ENCODE measurements around the gene NFIC. TPM values are rescaled to one million over a fixed set of nuclear protein-coding genes. Genes with fewer than 3 reads are reported as not detected.

Gene NFIC
- polyA plus RNA-seq, 1 of the 3 experiments (the other 2 are of a cell fraction): 7.2 TPM

GRCh38 chr19:3441089-3441985, 75.0 kb downstream of the NFIC start:
- ChIA-PET POLR2A (interaction anchor here (1.0 to 1.2 kb wide), 3 partner anchors 12 to 105 kb away, joined by 3 to 4 read pairs (median 3); no protein-coding TSS in a partner anchor), CTCF (interaction anchor here (1.1 to 4.8 kb wide), 9 partner anchors 10 to 114 kb away, joined by 3 to 31 read pairs (median 5); no protein-coding TSS in a partner anchor)
- peak; percentile 59 for TF ChIP-seq CHD2 (IDR thresholded peaks at IDR 0.05; ENCODE audit: low read length, partially characterized antibody)
- TF ChIP-seq EP300 (IDR thresholded peaks at IDR 0.05; ENCODE audit: borderline replicate concordance in 1 of 2, low read depth in 1 of 2, low read length in 1 of 2): peak in 1 of 2 experiments; percentile 81; a peak in 2 of 4 replicates
- TF ChIP-seq GATA2 (CRISPR knock-in tag; IDR thresholded peaks at IDR 0.05): 0 out of 2 replicates have a peak, but pooled peaks have one; percentile 22
- TF ChIP-seq FOXJ3 (CRISPR knock-in tag; IDR thresholded peaks at IDR 0.05): 0 out of 2 replicates have a peak, but pooled peaks have one; percentile 62
- no peak for TF ChIP-seq TCF12 (IDR thresholded peaks at IDR 0.05)
- no peak for TF ChIP-seq TAF1 (IDR thresholded peaks at IDR 0.05; ENCODE audit: borderline replicate concordance, low read depth, low read length)
- no peak for TF ChIP-seq NFIC (IDR thresholded peaks at IDR 0.05; ENCODE audit: borderline replicate concordance)
- peak; percentile 33; the same call in 1 of the 2 replicates for TF ChIP-seq RCOR1 (IDR thresholded peaks at IDR 0.05; ENCODE audit: low read length)
- no peak for TF ChIP-seq MEF2A (IDR thresholded peaks at IDR 0.05; ENCODE audit: borderline replicate concordance, low read depth)
- TF ChIP-seq, protein P1, sequence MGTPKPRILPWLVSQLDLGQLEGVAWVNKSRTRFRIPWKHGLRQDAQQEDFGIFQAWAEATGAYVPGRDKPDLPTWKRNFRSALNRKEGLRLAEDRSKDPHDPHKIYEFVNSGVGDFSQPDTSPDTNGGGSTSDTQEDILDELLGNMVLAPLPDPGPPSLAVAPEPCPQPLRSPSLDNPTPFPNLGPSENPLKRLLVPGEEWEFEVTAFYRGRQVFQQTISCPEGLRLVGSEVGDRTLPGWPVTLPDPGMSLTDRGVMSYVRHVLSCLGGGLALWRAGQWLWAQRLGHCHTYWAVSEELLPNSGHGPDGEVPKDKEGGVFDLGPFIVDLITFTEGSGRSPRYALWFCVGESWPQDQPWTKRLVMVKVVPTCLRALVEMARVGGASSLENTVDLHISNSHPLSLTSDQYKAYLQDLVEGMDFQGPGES (IDR thresholded peaks at IDR 0.05; ENCODE audit: low read depth, low read length): no peak
- no peak for TF ChIP-seq RFX5 (IDR thresholded peaks at IDR 0.05; ENCODE audit: low read length)
- TF ChIP-seq GABPA (IDR thresholded peaks at IDR 0.05; ENCODE audit: low read depth): no peak
- TF ChIP-seq MAX (IDR thresholded peaks at IDR 0.05; ENCODE audit: low read depth): no peak
- no peak for TF ChIP-seq TEAD4 (IDR thresholded peaks at IDR 0.05; ENCODE audit: borderline replicate concordance, insufficient read depth)
- no peak for TF ChIP-seq CTCF (IDR thresholded peaks at IDR 0.05)
- TF ChIP-seq, protein P2, sequence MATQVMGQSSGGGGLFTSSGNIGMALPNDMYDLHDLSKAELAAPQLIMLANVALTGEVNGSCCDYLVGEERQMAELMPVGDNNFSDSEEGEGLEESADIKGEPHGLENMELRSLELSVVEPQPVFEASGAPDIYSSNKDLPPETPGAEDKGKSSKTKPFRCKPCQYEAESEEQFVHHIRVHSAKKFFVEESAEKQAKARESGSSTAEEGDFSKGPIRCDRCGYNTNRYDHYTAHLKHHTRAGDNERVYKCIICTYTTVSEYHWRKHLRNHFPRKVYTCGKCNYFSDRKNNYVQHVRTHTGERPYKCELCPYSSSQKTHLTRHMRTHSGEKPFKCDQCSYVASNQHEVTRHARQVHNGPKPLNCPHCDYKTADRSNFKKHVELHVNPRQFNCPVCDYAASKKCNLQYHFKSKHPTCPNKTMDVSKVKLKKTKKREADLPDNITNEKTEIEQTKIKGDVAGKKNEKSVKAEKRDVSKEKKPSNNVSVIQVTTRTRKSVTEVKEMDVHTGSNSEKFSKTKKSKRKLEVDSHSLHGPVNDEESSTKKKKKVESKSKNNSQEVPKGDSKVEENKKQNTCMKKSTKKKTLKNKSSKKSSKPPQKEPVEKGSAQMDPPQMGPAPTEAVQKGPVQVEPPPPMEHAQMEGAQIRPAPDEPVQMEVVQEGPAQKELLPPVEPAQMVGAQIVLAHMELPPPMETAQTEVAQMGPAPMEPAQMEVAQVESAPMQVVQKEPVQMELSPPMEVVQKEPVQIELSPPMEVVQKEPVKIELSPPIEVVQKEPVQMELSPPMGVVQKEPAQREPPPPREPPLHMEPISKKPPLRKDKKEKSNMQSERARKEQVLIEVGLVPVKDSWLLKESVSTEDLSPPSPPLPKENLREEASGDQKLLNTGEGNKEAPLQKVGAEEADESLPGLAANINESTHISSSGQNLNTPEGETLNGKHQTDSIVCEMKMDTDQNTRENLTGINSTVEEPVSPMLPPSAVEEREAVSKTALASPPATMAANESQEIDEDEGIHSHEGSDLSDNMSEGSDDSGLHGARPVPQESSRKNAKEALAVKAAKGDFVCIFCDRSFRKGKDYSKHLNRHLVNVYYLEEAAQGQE (IDR thresholded peaks at IDR 0.05; ENCODE audit: low read depth, low read length): no peak
- TF ChIP-seq JUND (IDR thresholded peaks at IDR 0.05): no peak
- TF ChIP-seq NRF1 (IDR thresholded peaks at IDR 0.05; ENCODE audit: low read depth, low read length): no peak
- TF ChIP-seq POLR2AphosphoS5 (IDR thresholded peaks at IDR 0.05; ENCODE audit: low read depth, low read length): no peak
- TF ChIP-seq EZH2phosphoT487 (IDR thresholded peaks at IDR 0.05; ENCODE audit: borderline replicate concordance, low read depth): no peak
- Histone ChIP-seq H3K36me3 (replicated peaks in 1 of 2; ENCODE audit: control insufficient read depth in 1 of 2, insufficient read depth in 2 of 2, low read length in 1 of 2) (peaks cover 14 to 29% of the 10 kb centered on the region in 2 experiments), H3K4me3 (ENCODE audit: low read depth in 2 of 2, low read length in 1 of 2) (no peak overlapping the region), H3K27ac (ENCODE audit: low read depth in 2 of 2, low read length in 1 of 2) (peak overlapping the region in 1 of 2 experiments; percentile 96; a peak in 2 of 4 replicates), H3K4me2 (no peak overlapping the region), H3K27me3 (ENCODE audit: insufficient read depth) (no peaks in the 10 kb centered on the region), H3K9me3 (no peaks in the 10 kb centered on the region), H2AFZ (ENCODE audit: low read depth) (no peak overlapping the region), H3K79me2 (ENCODE audit: insufficient read depth) (peaks cover 44% of the 10 kb centered on the region), H3K9me2 (no peaks in the 10 kb centered on the region), H3K9ac (no peak overlapping the region), H3K4me1 (ENCODE audit: control insufficient read depth in 1 of 2, insufficient read depth in 2 of 2, low read depth in 1 of 2, low read length in 1 of 2) (peaks cover 0 to 39% of the 10 kb centered on the region in 2 experiments; a peak in 1 of 4 replicates), H3F3A (replicated peaks; ENCODE audit: insufficient read depth) (peaks cover 8% of the 10 kb centered on the region), H4K20me1 (ENCODE audit: insufficient read depth) (peaks cover 18% of the 10 kb centered on the region)
- 82% methylated on average over 19 of the region's 25 CpGs for WGBS (ENCODE audit: low lambda C conversion rate)
- no peak for DNase-seq

Data from SK-N-SH (cell line).